H1 (cell line): ENCODE results near the gene GGT6. TPM values are rescaled to one million over a fixed set of nuclear protein-coding genes. Genes with fewer than 3 reads are reported as not detected.

Source experiments
- CTCF ChIA-PET: fragments of 300-600 bp; sonication (Branson Sonifier 250); formaldehyde crosslinking; loops from one replicate; lab custom pipeline; 2021; ENCODE audit not compliant: partially characterized antibody; lab: Charles Lee
- POLR2A ChIA-PET: fragments of 300-600 bp; sonication (Branson Sonifier 250); formaldehyde crosslinking; loops from one replicate; lab custom pipeline; 2021; ENCODE audit warnings: inconsistent platforms; ENCODE audit not compliant: partially characterized antibody; lab: Charles Lee
- DNase-seq, 2 experiments: peaks; one replicate each; pipeline versions ENCODE4 v3.0.0 to v3.0.0-alpha.2; 2010 to 2022; ENCODE audit warnings: low spot score in 2 of 2, low read depth in 1 of 2, mixed read lengths in 1 of 2
- FAIRE-seq: peaks from 2 replicates; lab custom pipeline; 2011; peaks lifted over from hg19 to GRCh38; lab: Jason Lieb, UNC
- H2AFZ ChIP-seq: 2 replicates; pipeline ENCODE4 v1.8.1; 2012; ENCODE audit warnings: low read length, inconsistent platforms
- H2AK5ac ChIP-seq: 2 replicates; pipeline ENCODE4 v1.6.1; 2013; ENCODE audit warnings: low read depth, low read length
- H2BK120ac ChIP-seq: replicated peaks from 2 replicates; pipeline ENCODE3; 2013; ENCODE audit warnings: low read depth, low read length, inconsistent platforms
- H2BK12ac ChIP-seq: 2 replicates; pipeline ENCODE4 v1.6.1; 2013; ENCODE audit warnings: low read depth, low read length
- H2BK15ac ChIP-seq: 2 replicates; pipeline ENCODE4 v1.6.1; 2013; ENCODE audit warnings: low read length
- H2BK20ac ChIP-seq: 2 replicates; pipeline ENCODE4 v1.6.1; 2013; ENCODE audit warnings: low read length
- H2BK5ac ChIP-seq: 2 replicates; pipeline ENCODE4 v1.6.1; 2013; ENCODE audit warnings: low read depth, low read length
- H3K14ac ChIP-seq: 2 replicates; pipeline ENCODE4 v1.6.1; 2013; ENCODE audit warnings: inconsistent platforms; ENCODE audit not compliant: insufficient read length
- H3K18ac ChIP-seq: 2 replicates; pipeline ENCODE4 v1.6.1; 2013; ENCODE audit warnings: low read length; ENCODE audit errors: extremely low read depth
- H3K23ac ChIP-seq: 2 replicates; pipeline ENCODE4 v1.6.1; 2013; ENCODE audit warnings: inconsistent platforms; ENCODE audit not compliant: insufficient read length
- H3K23me2 ChIP-seq: 2 replicates; pipeline ENCODE4 v1.6.1; 2013; ENCODE audit warnings: low read depth, low read length
- H3K27ac ChIP-seq: 2 replicates; pipeline ENCODE4 v1.6.1; 2011; ENCODE audit warnings: low read depth, low read length, inconsistent platforms
- H3K27me3 ChIP-seq, 4 experiments: replicated peaks in 1 of 4; 1 replicate in 1 of 4; 2 replicates in 3 of 4; pipeline versions ENCODE4 v1.6.1 to v1.8.1; 2011 to 2013; ENCODE audit warnings: low read length in 3 of 4, mild to moderate bottlenecking in 3 of 4, inconsistent platforms in 2 of 4, mixed read lengths in 2 of 4, moderate library complexity in 1 of 4; ENCODE audit not compliant: control insufficient read depth in 3 of 4, insufficient read depth in 3 of 4; ENCODE audit errors: extremely low read depth in 1 of 4
- H3K36me3 ChIP-seq, 4 experiments: 2 replicates each; pipeline versions ENCODE4 v1.6.1 to v1.8.1; 2011 to 2013; ENCODE audit warnings: mild to moderate bottlenecking in 4 of 4, low read length in 3 of 4, moderate library complexity in 2 of 4, control low read depth in 1 of 4, inconsistent platforms in 1 of 4; ENCODE audit not compliant: insufficient read depth in 4 of 4, control insufficient read depth in 2 of 4
- H3K4ac ChIP-seq: replicated peaks from 2 replicates; pipeline ENCODE3; 2013; ENCODE audit warnings: low read length, low read depth, mixed read lengths, inconsistent platforms; ENCODE audit not compliant: insufficient read length
- H3K4me1 ChIP-seq, 4 experiments: replicated peaks in 1 of 4; 1 replicate in 1 of 4; 2 replicates in 3 of 4; pipeline versions ENCODE4 v1.6.1 to v1.8.1; 2011 to 2013; ENCODE audit warnings: low read length in 3 of 4, inconsistent platforms in 2 of 4, mixed read lengths in 1 of 4; ENCODE audit not compliant: insufficient read depth in 4 of 4, control insufficient read depth in 3 of 4
- H3K4me2 ChIP-seq, 2 experiments: 2 replicates each; pipeline versions ENCODE4 v1.6.1 to v1.8.1; 2011 to 2013; ENCODE audit warnings: low read depth in 2 of 2, low read length in 2 of 2, control low read depth in 1 of 2, inconsistent platforms in 1 of 2, mild to moderate bottlenecking in 1 of 2; ENCODE audit not compliant: insufficient read depth in 1 of 2
- H3K4me3 ChIP-seq, 4 experiments: fragments of 200-600, 300-600 bp in 1 of 4; sonication (generic), shearing (Covaris generic), sonication (Bioruptor Twin) in 1 of 4; 2 replicates each; pipeline versions ENCODE4 v1.5.1 to v1.8.1; 2011 to 2016; ENCODE audit warnings: low read length in 4 of 4, low read depth in 3 of 4, control low read depth in 2 of 4, inconsistent platforms in 2 of 4, mild to moderate bottlenecking in 2 of 4, mixed read lengths in 1 of 4, moderate library complexity in 1 of 4; ENCODE audit not compliant: insufficient read depth in 2 of 4; ENCODE audit errors: extremely low read depth in 1 of 4
- H3K56ac ChIP-seq: replicated peaks from 2 replicates; pipeline ENCODE3; 2013; ENCODE audit warnings: low read depth, mild to moderate bottlenecking, mixed read lengths, low read length, inconsistent platforms; ENCODE audit not compliant: insufficient read length
- H3K79me1 ChIP-seq: 2 replicates; pipeline ENCODE4 v1.6.1; 2013; ENCODE audit warnings: low read depth, low read length, control low read depth
- H3K79me2 ChIP-seq, 2 experiments: 2 replicates each; pipeline versions ENCODE4 v1.6.1 to v1.8.1; 2012 to 2013; ENCODE audit warnings: low read length in 2 of 2, mild to moderate bottlenecking in 2 of 2, inconsistent platforms in 1 of 2; ENCODE audit not compliant: insufficient read depth in 2 of 2, control insufficient read depth in 1 of 2
- H3K9ac ChIP-seq, 4 experiments: replicated peaks in 1 of 4; 1 replicate in 1 of 4; 2 replicates in 3 of 4; pipeline versions ENCODE4 v1.6.1 to v1.8.1; 2011 to 2013; ENCODE audit warnings: low read depth in 3 of 4, low read length in 3 of 4, control low read depth in 2 of 4, mild to moderate bottlenecking in 2 of 4, moderate library complexity in 2 of 4, inconsistent platforms in 1 of 4; ENCODE audit errors: extremely low read depth in 1 of 4
- H3K9me3 ChIP-seq, 2 experiments: 2 replicates each; pipeline versions ENCODE4 v1.6.1 to v1.8.1; 2012 to 2013; ENCODE audit warnings: mild to moderate bottlenecking in 2 of 2, moderate library complexity in 2 of 2, control low read depth in 1 of 2, inconsistent platforms in 1 of 2, low read depth in 1 of 2, low read length in 1 of 2, mixed read lengths in 1 of 2; ENCODE audit not compliant: insufficient read depth in 2 of 2
- H4K20me1 ChIP-seq, 2 experiments: replicated peaks in 1 of 2; 2 replicates each; pipeline versions ENCODE3 to v1.8.1; 2011 to 2013; ENCODE audit warnings: inconsistent platforms in 2 of 2, low read length in 2 of 2, mild to moderate bottlenecking in 1 of 2; ENCODE audit not compliant: insufficient read depth in 2 of 2, control insufficient read depth in 1 of 2
- H4K5ac ChIP-seq: 2 replicates; pipeline ENCODE4 v1.6.1; 2013; ENCODE audit warnings: low read length, low read depth, mixed read lengths, inconsistent platforms; ENCODE audit not compliant: insufficient read length
- H4K8ac ChIP-seq: 2 replicates; pipeline ENCODE4 v1.8.0; 2013; ENCODE audit warnings: mild to moderate bottlenecking, moderate library complexity, low read length, inconsistent platforms; ENCODE audit not compliant: insufficient read depth; ENCODE audit errors: extremely low read depth
- H4K91ac ChIP-seq: replicated peaks from 2 replicates; pipeline ENCODE3; 2013; ENCODE audit warnings: low read length, mixed read lengths, inconsistent platforms; ENCODE audit not compliant: insufficient read length
- RAD21 ChIP-seq, 2 experiments: IDR thresholded peaks in 1 of 2; conservative IDR thresholded peaks in 1 of 2; 2 replicates each; pipeline ENCODE4 v1.6.1; 2011; ENCODE audit warnings: low read depth in 2 of 2, low read length in 2 of 2, improper control_type of control experiment in 1 of 2, inconsistent platforms in 1 of 2, mild to moderate bottlenecking in 1 of 2, moderate library complexity in 1 of 2
- SP2 ChIP-seq: IDR thresholded peaks from 2 replicates; pipeline ENCODE4 v1.6.1; 2012; ENCODE audit warnings: mild to moderate bottlenecking, low read length, inconsistent platforms
- WGBS, 2 experiments: shearing (Covaris generic) in 1 of 2; methylation state at CpG; one replicate each; pipeline versions ENCODE4 v1.1.6 to v1.1.7; 2013 to 2015; ENCODE audit warnings: low lambda C conversion rate in 2 of 2, mixed read lengths in 2 of 2, inconsistent platforms in 1 of 2, low coverage in 1 of 2, missing lambda C conversion rate in 1 of 2; ENCODE audit not compliant: insufficient replicate concordance in 2 of 2, insufficient coverage in 1 of 2, insufficient read length in 1 of 2; ENCODE audit errors: extremely low coverage in 1 of 2, missing lambda C conversion rate in 1 of 2; 5-methylcytosine and 5-hydroxymethylcytosine counted together
- polyA plus RNA-seq, 7 experiments: library from polyadenylated mRNA; depleted of rRNA in 3 of 7; stranded (reverse) in 5 of 7; unstranded in 2 of 7; fragments of >200 nt in 5 of 7; fragments of 200-250 nt in 2 of 7; gene quantifications; 1 replicate in 5 of 7; 2 replicates in 1 of 7; 4 replicates in 1 of 7; pipeline versions ENCODE4 v1.2.1 to v1.2.3, GENCODE V29; 2011 to 2013; ENCODE audit warnings: missing spikeins in 2 of 7, mixed read lengths in 2 of 7
- total RNA-seq: library from RNA; stranded (reverse); fragmentation: NEBNext Ultra II Directional; extraction: Animal tissue kit (Norgen Biotek cat#: 25700); gene quantifications from 2 replicates; pipeline ENCODE4 v1.2.1, GENCODE V29; 2021

Gene GGT6
- total and polyA plus RNA-seq, 2 of the 8 experiments (the other 6 are each of a cell fraction or from before 2014, with no cell fraction given) = 0.18 TPM; not detected in 1

GRCh38 chr17:4513113-4514032 lies 47.0 kb downstream of the GGT6 start:
- ChIA-PET POLR2A (interaction anchor here (1.0 to 37.1 kb wide), 2 partner anchors 13 to 33 kb away, joined by 3 to 546 read pairs; partner anchors contain the start of genes GGT6 and MYBBP1A), CTCF (interaction anchor here (1.0 to 1.4 kb wide), 9 partner anchors 9 to 93 kb away, joined by 3 to 5 read pairs (median 4); partner anchors contain the start of genes GGT6 and SPNS2)
- Histone ChIP-seq H3K18ac (peak overlapping the region; percentile 71; the same call in 1 of the 2 replicates), H4K20me1 (no peaks in the 10 kb centered on the region), H2BK12ac (peak overlapping the region; percentile 94; the same call in 1 of the 2 replicates), H3K4ac (no peak overlapping the region), H2AK5ac (no peak overlapping the region), H3K27ac (peak overlapping the region; percentile 11; the same call in 1 of the 2 replicates), H4K5ac (no peak overlapping the region), H3K4me1 (peaks cover 0 to 13% (median 8%) of the 10 kb centered on the region in 4 experiments; a peak in 5 of 7 replicates), H3K9ac (no peak overlapping the region), H2BK15ac (no peak overlapping the region), H4K8ac (no peak overlapping the region), H3K79me2 (no peaks in the 10 kb centered on the region), H3K23me2 (no peaks in the 10 kb centered on the region), H2BK5ac (peak overlapping the region; percentile 66; the same call in 1 of the 2 replicates), H2BK120ac (no peak overlapping the region), H3K23ac (no peak overlapping the region), H3K9me3 (no peaks in the 10 kb centered on the region), H3K36me3 (no peaks in the 10 kb centered on the region), H3K56ac (no peak overlapping the region), H3K27me3 (no peaks in the 10 kb centered on the region; a peak in 1 of 7 replicates), H3K79me1 (no peaks in the 10 kb centered on the region; the same call in 1 of the 2 replicates), H2AFZ (no peak overlapping the region), H3K4me2 (no peak overlapping the region), H2BK20ac (peak overlapping the region; percentile 61; the same call in 1 of the 2 replicates), H3K4me3 (no peak overlapping the region), H4K91ac (peak overlapping the region; percentile 42), H3K14ac (no peak overlapping the region)
- WGBS, 2 experiments = 85% methylated on average over 24 of the region's 24 CpGs; no CpG with 5 or more reads in 1 of the 2 experiments
- FAIRE-seq (no peak), DNase-seq (no peak)
- 0 out of 4 replicates have a peak, but pooled peaks of 1 of the 2 experiments have one; percentile 6 for TF ChIP-seq RAD21 (IDR thresholded peaks at IDR 0.05 in 1 of 2, conservative IDR thresholded peaks at IDR 0.05 in 1 of 2; ENCODE audit: low read depth in 2 of 2, low read length in 2 of 2)
- TF ChIP-seq SP2 = no peak
